Measurements from ENCODE around the gene INPP5E.

Gene INPP5E

DNA sequence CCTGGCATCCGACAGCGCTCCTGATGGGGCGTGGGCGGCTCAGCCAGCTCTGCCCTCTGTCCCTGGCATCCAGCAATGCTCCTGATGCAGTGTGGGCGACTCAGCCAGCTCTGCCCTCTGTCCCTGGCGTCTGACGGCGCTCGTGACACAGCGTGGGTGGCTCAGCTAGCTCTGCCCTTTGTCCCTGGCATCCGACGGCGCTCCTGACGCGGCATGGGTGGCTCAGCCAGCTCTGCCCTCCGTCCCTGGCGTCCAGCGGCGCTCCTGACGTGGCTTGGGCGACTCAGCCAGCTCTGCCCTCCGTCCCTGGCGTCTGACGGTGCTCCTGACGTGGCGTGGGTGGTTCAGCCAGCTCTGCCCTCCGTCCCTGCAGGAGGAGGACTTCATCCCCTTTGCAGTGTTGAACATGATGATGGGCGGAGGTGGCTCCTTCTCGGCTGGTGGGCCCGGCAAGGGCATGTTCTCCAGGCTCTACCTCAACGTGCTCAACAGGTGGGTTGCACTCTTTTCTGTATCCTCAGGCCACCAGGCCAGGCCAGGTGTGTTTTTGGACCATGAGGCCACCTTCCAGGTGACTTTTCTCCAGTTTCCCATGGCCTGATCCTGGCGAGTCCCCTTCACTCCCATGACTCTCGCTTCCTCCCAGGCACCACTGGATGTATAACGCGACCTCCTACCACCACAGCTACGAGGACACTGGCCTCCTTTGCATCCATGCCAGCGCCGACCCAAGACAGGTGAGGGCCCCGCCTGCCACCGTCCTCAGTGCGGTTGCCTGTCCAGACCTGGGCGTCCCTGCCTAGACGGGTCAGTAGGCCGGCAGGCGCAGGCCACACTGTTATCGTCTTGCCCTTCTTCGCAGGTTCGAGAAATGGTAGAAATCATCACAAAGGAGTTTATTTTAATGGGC is 21.2 kb downstream of the INPP5E start:
- Histone ChIP-seq H3K9me2 (replicated peaks; ENCODE audit: insufficient read depth, low read length) (no peaks in the 10 kb centered on the region), H3K4me2 (ENCODE audit: low read depth, low read length) (no peak overlapping the region), H3K9ac (ENCODE audit: low read length) (no peak overlapping the region), H3K27me3 (replicated peaks; ENCODE audit: insufficient read depth, low read length) (no peaks in the 10 kb centered on the region), H3F3A (ENCODE audit: insufficient read depth, low read length) (no peaks in the 10 kb centered on the region), H3K4me3 (ENCODE audit: low read length) (no peak overlapping the region), H3K79me2 (ENCODE audit: low read length) (peaks cover 12% of the 10 kb centered on the region), H4K20me1 (ENCODE audit: insufficient read depth, low read length) (no peaks in the 10 kb centered on the region), H3K27ac (ENCODE audit: low read length) (no peak overlapping the region), H2AFZ (ENCODE audit: low read length) (no peak overlapping the region), H3K9me3 (replicated peaks; ENCODE audit: insufficient read depth, low read length) (no peaks in the 10 kb centered on the region), H3K36me3 (replicated peaks; ENCODE audit: insufficient read depth, low read length) (0 out of 2 replicates have a peak, but pooled peaks cover 6% of the 10 kb centered on the region), H3K4me1 (ENCODE audit: low read length) (no peaks in the 10 kb centered on the region)
- no peak for DNase-seq
- TF ChIP-seq EZH2phosphoT487 (IDR thresholded peaks at IDR 0.05; ENCODE audit: low read length) (no peak), EZH2 (optimal IDR thresholded peaks at IDR 0.05; ENCODE audit: low read depth, low read length) (no peak)
- TF ChIP-seq, protein P1, sequence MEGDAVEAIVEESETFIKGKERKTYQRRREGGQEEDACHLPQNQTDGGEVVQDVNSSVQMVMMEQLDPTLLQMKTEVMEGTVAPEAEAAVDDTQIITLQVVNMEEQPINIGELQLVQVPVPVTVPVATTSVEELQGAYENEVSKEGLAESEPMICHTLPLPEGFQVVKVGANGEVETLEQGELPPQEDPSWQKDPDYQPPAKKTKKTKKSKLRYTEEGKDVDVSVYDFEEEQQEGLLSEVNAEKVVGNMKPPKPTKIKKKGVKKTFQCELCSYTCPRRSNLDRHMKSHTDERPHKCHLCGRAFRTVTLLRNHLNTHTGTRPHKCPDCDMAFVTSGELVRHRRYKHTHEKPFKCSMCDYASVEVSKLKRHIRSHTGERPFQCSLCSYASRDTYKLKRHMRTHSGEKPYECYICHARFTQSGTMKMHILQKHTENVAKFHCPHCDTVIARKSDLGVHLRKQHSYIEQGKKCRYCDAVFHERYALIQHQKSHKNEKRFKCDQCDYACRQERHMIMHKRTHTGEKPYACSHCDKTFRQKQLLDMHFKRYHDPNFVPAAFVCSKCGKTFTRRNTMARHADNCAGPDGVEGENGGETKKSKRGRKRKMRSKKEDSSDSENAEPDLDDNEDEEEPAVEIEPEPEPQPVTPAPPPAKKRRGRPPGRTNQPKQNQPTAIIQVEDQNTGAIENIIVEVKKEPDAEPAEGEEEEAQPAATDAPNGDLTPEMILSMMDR (IDR thresholded peaks at IDR 0.05; ENCODE audit: low read length), result no peak

DNA sequence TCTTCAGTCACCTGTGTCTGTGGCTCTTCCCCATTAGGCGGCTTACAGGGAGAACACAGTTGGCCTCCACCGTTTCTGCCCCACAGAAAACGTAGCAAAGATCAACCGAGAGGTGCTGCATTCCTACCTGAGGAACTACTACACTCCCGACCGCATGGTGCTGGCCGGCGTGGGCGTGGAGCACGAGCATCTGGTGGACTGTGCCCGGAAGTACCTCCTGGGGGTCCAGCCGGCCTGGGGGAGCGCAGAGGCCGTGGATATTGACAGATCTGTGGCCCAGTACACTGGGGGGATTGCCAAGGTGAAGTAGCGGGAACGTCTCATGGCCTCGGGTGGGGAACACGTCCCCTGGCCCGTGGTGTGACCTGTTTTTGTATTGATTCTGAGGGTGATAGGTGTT is 22.7 kb downstream of the INPP5E start:
- no peak overlapping the region for H3K4me2 ChIP-seq (ENCODE audit: low read depth, low read length)
- no peak overlapping the region for H3K27ac ChIP-seq (ENCODE audit: low read length)
- 0 out of 2 replicates have a peak, but pooled peaks cover 8% of the 10 kb centered on the region for H3K36me3 ChIP-seq (replicated peaks; ENCODE audit: insufficient read depth, low read length)
- H4K20me1 ChIP-seq (ENCODE audit: insufficient read depth, low read length), result no peaks in the 10 kb centered on the region
- no peak overlapping the region for H3K9ac ChIP-seq (ENCODE audit: low read length)
- H3K9me2 ChIP-seq (replicated peaks; ENCODE audit: insufficient read depth, low read length), result no peaks in the 10 kb centered on the region
- H3F3A ChIP-seq (ENCODE audit: insufficient read depth, low read length), result no peaks in the 10 kb centered on the region
- peaks cover 3% of the 10 kb centered on the region for H3K4me1 ChIP-seq (ENCODE audit: low read length)
- H3K27me3 ChIP-seq (replicated peaks; ENCODE audit: insufficient read depth, low read length), result no peaks in the 10 kb centered on the region
- peaks cover 27% of the 10 kb centered on the region for H3K79me2 ChIP-seq (ENCODE audit: low read length)
- no peak overlapping the region for H2AFZ ChIP-seq (ENCODE audit: low read length)
- no peaks in the 10 kb centered on the region for H3K9me3 ChIP-seq (replicated peaks; ENCODE audit: insufficient read depth, low read length)
- DNase-seq, result no peak
- TF ChIP-seq, protein P1 (IDR thresholded peaks at IDR 0.05; ENCODE audit: low read length), result no peak
- no peak for TF ChIP-seq EZH2 (optimal IDR thresholded peaks at IDR 0.05; ENCODE audit: low read depth, low read length)
- no peak for TF ChIP-seq EZH2phosphoT487 (IDR thresholded peaks at IDR 0.05; ENCODE audit: low read length)
- H3K4me3 ChIP-seq (ENCODE audit: low read length), result no peak overlapping the region

DNA sequence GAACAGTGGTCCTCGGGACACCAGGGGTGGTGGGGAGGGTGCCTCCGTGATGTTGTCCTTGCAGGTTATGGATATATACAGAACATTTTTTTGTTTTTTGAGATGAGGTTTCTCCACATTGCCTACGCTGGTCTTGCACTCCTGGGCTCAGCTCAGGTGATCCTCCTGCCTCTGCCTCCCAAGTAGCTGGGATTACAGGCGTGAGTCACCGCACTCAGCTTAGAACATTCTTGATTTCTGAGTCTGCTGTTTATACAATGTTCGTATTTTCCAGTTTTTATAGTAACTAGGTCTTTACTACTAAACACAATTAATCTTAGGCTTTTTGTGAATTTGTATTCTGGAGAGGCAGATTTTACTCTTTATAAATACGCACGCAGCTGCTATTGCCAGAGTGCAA is 23.2 kb downstream of the INPP5E start:
- Histone ChIP-seq H3K27ac (ENCODE audit: low read length) (no peak overlapping the region), H3K9ac (ENCODE audit: low read length) (no peak overlapping the region), H4K20me1 (ENCODE audit: insufficient read depth, low read length) (no peaks in the 10 kb centered on the region), H3K27me3 (replicated peaks; ENCODE audit: insufficient read depth, low read length) (no peaks in the 10 kb centered on the region), H3F3A (ENCODE audit: insufficient read depth, low read length) (no peaks in the 10 kb centered on the region), H3K9me3 (replicated peaks; ENCODE audit: insufficient read depth, low read length) (no peaks in the 10 kb centered on the region), H3K4me2 (ENCODE audit: low read depth, low read length) (no peak overlapping the region), H3K79me2 (ENCODE audit: low read length) (peaks cover 32% of the 10 kb centered on the region), H3K36me3 (replicated peaks; ENCODE audit: insufficient read depth, low read length) (0 out of 2 replicates have a peak, but pooled peaks cover 8% of the 10 kb centered on the region), H3K4me3 (ENCODE audit: low read length) (no peak overlapping the region), H2AFZ (ENCODE audit: low read length) (no peak overlapping the region), H3K9me2 (replicated peaks; ENCODE audit: insufficient read depth, low read length) (no peaks in the 10 kb centered on the region), H3K4me1 (ENCODE audit: low read length) (peaks cover 8% of the 10 kb centered on the region)
- no peak for DNase-seq
- TF ChIP-seq EZH2phosphoT487 (IDR thresholded peaks at IDR 0.05; ENCODE audit: low read length), result no peak

DNA sequence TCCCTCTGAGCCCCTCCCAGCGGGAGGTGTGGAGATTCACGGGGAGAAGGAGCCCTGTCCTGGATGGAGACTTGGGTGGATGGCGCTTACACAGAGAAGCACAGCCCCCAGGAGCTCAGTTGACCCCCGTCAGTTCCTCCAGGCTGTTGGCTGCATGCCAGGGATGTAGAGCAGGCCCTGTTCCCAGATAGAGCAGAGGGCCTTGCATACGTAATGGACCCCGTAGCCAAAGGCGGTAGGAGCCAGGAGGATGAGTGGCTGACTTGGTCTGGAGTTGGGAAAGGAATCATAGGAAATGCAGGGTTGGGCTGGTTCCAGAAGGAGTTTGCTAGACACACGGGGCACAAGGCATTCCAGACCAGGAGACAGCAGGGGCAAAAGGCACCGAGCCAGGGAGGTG is 26.7 kb downstream of the INPP5E start:
- Histone ChIP-seq H3K36me3 (replicated peaks; ENCODE audit: insufficient read depth, low read length) (0 out of 2 replicates have a peak, but pooled peaks cover 8% of the 10 kb centered on the region), H3K4me1 (ENCODE audit: low read length) (peaks cover 14% of the 10 kb centered on the region), H3K9me2 (replicated peaks; ENCODE audit: insufficient read depth, low read length) (no peaks in the 10 kb centered on the region), H3K27ac (ENCODE audit: low read length) (no peak overlapping the region), H3K4me3 (ENCODE audit: low read length) (no peak overlapping the region), H2AFZ (ENCODE audit: low read length) (no peak overlapping the region), H3F3A (ENCODE audit: insufficient read depth, low read length) (no peaks in the 10 kb centered on the region), H3K4me2 (ENCODE audit: low read depth, low read length) (no peak overlapping the region), H3K9ac (ENCODE audit: low read length) (no peak overlapping the region), H4K20me1 (ENCODE audit: insufficient read depth, low read length) (no peaks in the 10 kb centered on the region), H3K27me3 (replicated peaks; ENCODE audit: insufficient read depth, low read length) (no peaks in the 10 kb centered on the region), H3K79me2 (ENCODE audit: low read length) (peaks cover 58% of the 10 kb centered on the region), H3K9me3 (replicated peaks; ENCODE audit: insufficient read depth, low read length) (no peaks in the 10 kb centered on the region)
- DNase-seq, result no peak
- TF ChIP-seq EZH2 (optimal IDR thresholded peaks at IDR 0.05; ENCODE audit: low read depth, low read length) (no peak), EZH2phosphoT487 (IDR thresholded peaks at IDR 0.05; ENCODE audit: low read length) (no peak)
- TF ChIP-seq, protein P1 (IDR thresholded peaks at IDR 0.05; ENCODE audit: low read length), result no peak

Data from MM.1S (cell line).